ENCODE data around the gene PF4V1. TPM values are rescaled to one million over a fixed set of nuclear protein-coding genes. Genes with fewer than 3 reads are reported as not detected.

Gene PF4V1
- not detected for total RNA-seq

GRCh38 chr4:73853246-73853704 is at the start of gene PF4V1:
Gene PF4V1, plus strand, starts transcription at chr4:73853296. Its CDS starts 67 bp downstream, at chr4:73853363.
- Mint-ChIP-seq H3K9me3 (no peaks in the 10 kb centered on the region), H3K27ac (no peak within 1 kb of the TSS), H3K27me3 (ENCODE audit: low read depth) (peaks cover 7% of the 10 kb centered on the region), H3K4me1 (ENCODE audit: low read depth) (no peaks in the 10 kb centered on the region), H3K4me3 (no peak within 1 kb of the TSS), H3K36me3 (ENCODE audit: low read depth) (no peaks in the 10 kb centered on the region)
- intact Hi-C loops (cut with micrococcal nuclease): no loop called here
- DNase-seq: no peak
- CTCF ChIA-PET: no interaction called here

- H3K36me3 Mint-ChIP-seq (ENCODE audit: low read depth): no peaks in the 10 kb centered on the region
- H3K4me3 Mint-ChIP-seq: no peak overlapping the region
- no peak for DNase-seq
- CTCF ChIA-PET: no interaction called here
- H3K4me1 Mint-ChIP-seq (ENCODE audit: low read depth): no peaks in the 10 kb centered on the region
- no peak overlapping the region for H3K27ac Mint-ChIP-seq
- peaks cover 2% of the 10 kb centered on the region for H3K9me3 Mint-ChIP-seq
- intact Hi-C loops (cut with micrococcal nuclease): no loop called here
- no peaks in the 10 kb centered on the region for H3K27me3 Mint-ChIP-seq (ENCODE audit: low read depth)
Measured at GRCh38 chr4:73810191-73810590, 42.9 kb upstream of the PF4V1 start.

GRCh38 chr4:73811841-73812240 is 41.3 kb upstream of the PF4V1 start:
- intact Hi-C loops (cut with micrococcal nuclease): no loop called here
- no peak overlapping the region for H3K4me3 Mint-ChIP-seq
- no peaks in the 10 kb centered on the region for H3K27me3 Mint-ChIP-seq (ENCODE audit: low read depth)
- CTCF ChIA-PET: no interaction called here
- no peaks in the 10 kb centered on the region for H3K4me1 Mint-ChIP-seq (ENCODE audit: low read depth)
- peaks cover 2% of the 10 kb centered on the region for H3K9me3 Mint-ChIP-seq
- no peak for DNase-seq
- H3K27ac Mint-ChIP-seq: no peak overlapping the region
- H3K36me3 Mint-ChIP-seq (ENCODE audit: low read depth): no peaks in the 10 kb centered on the region

DNA sequence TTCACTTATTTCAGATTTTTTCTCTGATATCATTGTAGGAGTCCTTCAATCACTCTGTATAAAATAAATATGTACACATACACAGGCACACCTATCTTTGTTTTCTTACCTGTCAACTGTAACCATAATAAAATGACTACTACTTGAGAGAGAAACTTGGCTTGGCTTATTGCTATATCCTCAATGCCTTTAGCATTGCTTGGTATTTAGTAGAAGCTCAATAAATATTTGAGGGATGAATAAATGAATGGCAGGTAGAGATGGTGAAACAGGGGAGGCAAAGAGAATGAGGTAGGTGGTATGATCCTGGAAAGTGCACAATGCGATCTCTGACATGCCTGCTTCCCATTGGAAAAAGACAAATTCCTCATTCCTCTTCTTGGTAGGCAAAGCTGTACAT is 38.4 kb upstream of the PF4V1 start:
- DNase-seq: no peak
- no peak overlapping the region for H3K4me3 Mint-ChIP-seq
- H3K27ac Mint-ChIP-seq: no peak overlapping the region
- H3K9me3 Mint-ChIP-seq: peaks cover 2% of the 10 kb centered on the region
- intact Hi-C loops (cut with micrococcal nuclease): no loop called here
- H3K4me1 Mint-ChIP-seq (ENCODE audit: low read depth): no peaks in the 10 kb centered on the region
- H3K27me3 Mint-ChIP-seq (ENCODE audit: low read depth): no peaks in the 10 kb centered on the region
- CTCF ChIA-PET: no interaction called here
- no peaks in the 10 kb centered on the region for H3K36me3 Mint-ChIP-seq (ENCODE audit: low read depth)

DNA sequence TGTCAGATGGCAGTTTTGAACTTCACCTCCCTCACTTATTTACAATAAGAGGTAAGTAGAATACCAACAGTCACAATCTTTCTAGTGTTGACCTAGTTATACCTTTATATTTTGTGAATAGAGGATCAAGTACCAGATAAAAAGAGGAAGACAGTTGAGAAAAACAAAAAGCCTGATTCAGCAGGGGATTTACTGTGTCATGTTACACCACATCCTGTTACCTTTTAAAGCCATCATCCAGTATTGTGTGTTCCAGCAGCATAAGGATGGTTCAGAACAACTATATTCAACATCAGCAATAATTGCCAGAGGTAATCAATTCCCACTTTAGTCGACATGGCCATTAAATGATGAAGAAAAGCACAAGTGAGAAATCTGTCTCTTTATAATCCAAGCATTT is 38.0 kb upstream of the PF4V1 start:
- no peak for DNase-seq
- H3K27ac Mint-ChIP-seq: no peak overlapping the region
- no peaks in the 10 kb centered on the region for H3K36me3 Mint-ChIP-seq (ENCODE audit: low read depth)
- CTCF ChIA-PET: no interaction called here
- no peak overlapping the region for H3K4me3 Mint-ChIP-seq
- intact Hi-C loops (cut with micrococcal nuclease): no loop called here
- no peaks in the 10 kb centered on the region for H3K4me1 Mint-ChIP-seq (ENCODE audit: low read depth)
- H3K9me3 Mint-ChIP-seq: peaks cover 2% of the 10 kb centered on the region
- no peaks in the 10 kb centered on the region for H3K27me3 Mint-ChIP-seq (ENCODE audit: low read depth)

GRCh38 chr4:73816814-73817213 is 36.3 kb upstream of the PF4V1 start:
- no peak for DNase-seq
- H3K36me3 Mint-ChIP-seq (ENCODE audit: low read depth): no peaks in the 10 kb centered on the region
- H3K4me1 Mint-ChIP-seq (ENCODE audit: low read depth): no peaks in the 10 kb centered on the region
- CTCF ChIA-PET: interaction anchor here (1.1 kb wide), 1 partner anchor 11 kb away, joined by 4 read pairs; no protein-coding TSS in a partner anchor
- H3K27ac Mint-ChIP-seq: no peak overlapping the region
- no peak overlapping the region for H3K4me3 Mint-ChIP-seq
- no peaks in the 10 kb centered on the region for H3K27me3 Mint-ChIP-seq (ENCODE audit: low read depth)
- intact Hi-C loops (cut with micrococcal nuclease): no loop called here
- peaks cover 2% of the 10 kb centered on the region for H3K9me3 Mint-ChIP-seq

GRCh38 chr4:73817341-73817740 is 35.8 kb upstream of the PF4V1 start:
- Mint-ChIP-seq H3K9me3 (peaks cover 2% of the 10 kb centered on the region), H3K27ac (no peak overlapping the region), H3K27me3 (ENCODE audit: low read depth) (no peaks in the 10 kb centered on the region), H3K4me3 (no peak overlapping the region), H3K4me1 (ENCODE audit: low read depth) (no peaks in the 10 kb centered on the region), H3K36me3 (ENCODE audit: low read depth) (no peaks in the 10 kb centered on the region)
- DNase-seq: no peak
- CTCF ChIA-PET: interaction anchor here (1.1 kb wide), 1 partner anchor 10 kb away, joined by 4 read pairs; no protein-coding TSS in a partner anchor
- intact Hi-C loops (cut with micrococcal nuclease): no loop called here

DNA sequence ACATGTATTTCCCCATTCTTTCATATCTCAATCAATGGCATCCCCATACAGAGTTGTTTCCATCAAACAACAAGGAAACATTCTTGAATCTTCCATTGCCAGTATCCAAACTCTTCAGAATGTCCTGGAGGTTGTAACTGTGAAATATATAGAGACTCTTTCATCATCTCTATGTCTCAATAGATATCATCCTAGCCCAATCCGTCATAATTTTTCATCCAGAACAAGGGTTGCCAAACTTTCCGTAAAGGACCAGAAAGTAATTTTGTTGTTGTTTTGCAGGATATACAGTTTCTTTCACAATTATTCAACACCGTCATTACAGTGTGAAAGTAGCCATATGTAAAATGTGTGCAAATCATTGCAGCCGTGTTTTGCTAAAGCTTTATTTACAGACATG is 31.8 kb upstream of the PF4V1 start:
- CTCF ChIA-PET: no interaction called here
- intact Hi-C loops (cut with micrococcal nuclease): no loop called here
- H3K27me3 Mint-ChIP-seq (ENCODE audit: low read depth): peaks cover 3% of the 10 kb centered on the region

GRCh38 chr4:73822389-73822788 is 30.7 kb upstream of the PF4V1 start:
- DNase-seq: no peak
- CTCF ChIA-PET: no interaction called here
- Mint-ChIP-seq H3K9me3 (no peaks in the 10 kb centered on the region), H3K27ac (no peak overlapping the region), H3K27me3 (ENCODE audit: low read depth) (peaks cover 3% of the 10 kb centered on the region), H3K36me3 (ENCODE audit: low read depth) (no peaks in the 10 kb centered on the region), H3K4me3 (no peak overlapping the region), H3K4me1 (ENCODE audit: low read depth) (no peaks in the 10 kb centered on the region)
- intact Hi-C loops (cut with micrococcal nuclease): no loop called here

More for the DNA sequence above, 31.8 kb upstream of the PF4V1 start:
- Mint-ChIP-seq H3K4me3 (no peak overlapping the region), H3K9me3 (no peaks in the 10 kb centered on the region), H3K4me1 (ENCODE audit: low read depth) (no peaks in the 10 kb centered on the region), H3K36me3 (ENCODE audit: low read depth) (no peaks in the 10 kb centered on the region), H3K27ac (no peak overlapping the region)
- DNase-seq: no peak

GRCh38 chr4:73822812-73823504 is 30.1 kb upstream of the PF4V1 start:
- Mint-ChIP-seq H3K36me3 (ENCODE audit: low read depth) (no peaks in the 10 kb centered on the region), H3K27ac (no peak overlapping the region), H3K9me3 (peaks cover 2% of the 10 kb centered on the region), H3K27me3 (ENCODE audit: low read depth) (peaks cover 3% of the 10 kb centered on the region), H3K4me1 (ENCODE audit: low read depth) (no peaks in the 10 kb centered on the region), H3K4me3 (no peak overlapping the region)
- no peak for DNase-seq
- CTCF ChIA-PET: no interaction called here
- intact Hi-C loops (cut with micrococcal nuclease): no loop called here

DNA sequence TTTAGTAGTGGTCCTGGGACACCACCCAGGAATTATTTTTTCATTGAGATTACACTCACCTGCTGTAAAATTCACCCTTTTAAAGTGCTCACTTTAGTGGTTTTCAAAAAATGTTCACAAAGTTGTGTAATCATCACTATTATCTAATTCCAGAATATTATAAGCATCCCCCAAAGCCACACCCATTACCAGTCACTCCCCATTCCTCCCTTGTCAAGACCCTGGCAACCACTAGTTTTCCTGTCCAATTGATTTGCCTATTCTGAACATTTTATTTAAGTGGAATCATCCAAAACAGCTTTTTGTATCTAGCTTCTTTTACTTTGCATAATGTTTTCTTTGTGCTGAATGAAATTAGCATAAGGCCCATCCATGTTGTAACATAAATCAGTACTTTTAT is 29.3 kb upstream of the PF4V1 start:
- DNase-seq: no peak
- CTCF ChIA-PET: no interaction called here
- Mint-ChIP-seq H3K4me1 (ENCODE audit: low read depth) (no peaks in the 10 kb centered on the region), H3K36me3 (ENCODE audit: low read depth) (no peaks in the 10 kb centered on the region), H3K27me3 (ENCODE audit: low read depth) (peaks cover 3% of the 10 kb centered on the region), H3K27ac (no peak overlapping the region), H3K4me3 (no peak overlapping the region), H3K9me3 (peaks cover 2% of the 10 kb centered on the region)
- intact Hi-C loops (cut with micrococcal nuclease): no loop called here

GRCh38 chr4:73828956-73829355 is 24.1 kb upstream of the PF4V1 start:
- intact Hi-C loops (cut with micrococcal nuclease): no loop called here
- peaks cover 3% of the 10 kb centered on the region for H3K27me3 Mint-ChIP-seq (ENCODE audit: low read depth)
- H3K36me3 Mint-ChIP-seq (ENCODE audit: low read depth): no peaks in the 10 kb centered on the region
- no peaks in the 10 kb centered on the region for H3K4me1 Mint-ChIP-seq (ENCODE audit: low read depth)
- CTCF ChIA-PET: no interaction called here
- no peak overlapping the region for H3K27ac Mint-ChIP-seq
- no peak overlapping the region for H3K4me3 Mint-ChIP-seq
- peaks cover 2% of the 10 kb centered on the region for H3K9me3 Mint-ChIP-seq
- no peak for DNase-seq

GRCh38 chr4:73831569-73831968 is 21.5 kb upstream of the PF4V1 start:
- Mint-ChIP-seq H3K4me3 (no peak overlapping the region), H3K27ac (no peak overlapping the region), H3K36me3 (ENCODE audit: low read depth) (no peaks in the 10 kb centered on the region), H3K9me3 (peaks cover 2% of the 10 kb centered on the region), H3K27me3 (ENCODE audit: low read depth) (no peaks in the 10 kb centered on the region), H3K4me1 (ENCODE audit: low read depth) (no peaks in the 10 kb centered on the region)
- DNase-seq: no peak
- CTCF ChIA-PET: no interaction called here
- intact Hi-C loops (cut with micrococcal nuclease): no loop called here

Measured in activated naive CD4-positive, alpha-beta T cell treated with anti-CD3 and anti-CD28 coated beads for 36 hours (primary cell).